H54 (cell line): ENCODE measurements around the gene MANF.

Experiments used
- DNase-seq: peaks from one replicate; pipeline ENCODE4 v3.0.0; 2011; ENCODE audit warnings: low spot score, mixed read lengths; ENCODE audit not compliant: insufficient read length
- FAIRE-seq: peaks from 3 replicates; lab custom pipeline; 2011; peaks lifted over from hg19 to GRCh38; lab: Jason Lieb, UNC
- POLR2A ChIP-seq: IDR thresholded peaks from 2 replicates; pipeline ENCODE4 v1.6.1; 2011; ENCODE audit warnings: low read depth, mild to moderate bottlenecking, low read length

MANF gene

DNA sequence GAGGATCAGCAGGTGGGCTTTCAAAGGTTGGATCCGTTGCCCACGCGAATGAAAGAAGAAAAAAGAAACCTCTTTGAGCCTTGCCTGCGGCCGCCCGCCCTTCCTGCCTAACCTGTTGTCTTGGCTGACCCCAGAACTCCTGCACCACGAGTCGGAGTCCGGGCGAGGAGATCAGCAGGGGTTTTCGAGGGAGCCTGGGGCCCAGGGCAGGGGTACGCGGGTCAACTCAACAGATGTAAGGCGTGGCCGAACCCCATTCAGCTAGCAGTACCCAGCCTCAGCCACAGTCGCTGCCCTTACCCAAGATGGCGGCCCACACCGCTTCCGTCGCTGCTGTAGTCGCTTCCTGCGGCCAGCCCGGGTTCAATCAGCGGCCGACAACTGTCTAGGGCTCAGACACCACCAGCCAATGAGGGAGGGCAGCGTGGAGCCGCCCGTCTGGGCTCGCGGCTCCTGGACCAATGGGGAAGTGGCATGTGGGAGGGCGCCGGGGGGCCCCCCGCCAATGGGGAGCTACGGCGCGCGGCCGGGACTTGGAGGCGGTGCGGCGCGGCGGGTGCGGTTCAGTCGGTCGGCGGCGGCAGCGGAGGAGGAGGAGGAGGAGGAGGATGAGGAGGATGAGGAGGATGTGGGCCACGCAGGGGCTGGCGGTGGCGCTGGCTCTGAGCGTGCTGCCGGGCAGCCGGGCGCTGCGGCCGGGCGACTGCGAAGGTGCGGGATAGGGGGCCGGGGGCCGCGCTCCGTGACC is at the start of gene MANF:
Gene MANF (plus strand): TSS at position 566 of the 748 bp plus-strand sequence. CDS start 52 bp downstream, at position 618.
- DNase-seq (peak; percentile 99), FAIRE-seq (peak; percentile 50)
- TF ChIP-seq POLR2A, result peak; percentile 99

DNA sequence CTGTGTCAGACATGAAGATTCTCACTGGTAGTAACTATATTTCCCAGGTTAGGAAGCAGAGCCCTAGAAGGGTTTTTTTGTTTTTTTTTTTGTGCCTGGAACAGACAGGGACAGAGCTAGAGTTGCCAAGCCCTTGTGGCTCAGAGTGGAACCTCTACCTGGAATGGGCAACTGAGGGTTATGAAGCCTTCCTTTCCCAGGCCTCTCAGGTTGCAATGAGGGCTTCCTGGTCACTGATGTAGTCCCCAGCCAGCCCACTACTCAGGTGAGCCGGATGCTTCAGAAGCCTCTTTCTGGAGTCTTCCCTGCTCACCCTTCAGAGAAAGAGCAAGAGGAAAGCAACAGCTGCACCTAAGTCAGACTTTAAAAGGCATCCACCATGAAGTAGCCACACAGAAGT is 48.8 kb upstream of the MANF start:
- no peak for TF ChIP-seq POLR2A
- DNase-seq (no peak), FAIRE-seq (no peak)

DNA sequence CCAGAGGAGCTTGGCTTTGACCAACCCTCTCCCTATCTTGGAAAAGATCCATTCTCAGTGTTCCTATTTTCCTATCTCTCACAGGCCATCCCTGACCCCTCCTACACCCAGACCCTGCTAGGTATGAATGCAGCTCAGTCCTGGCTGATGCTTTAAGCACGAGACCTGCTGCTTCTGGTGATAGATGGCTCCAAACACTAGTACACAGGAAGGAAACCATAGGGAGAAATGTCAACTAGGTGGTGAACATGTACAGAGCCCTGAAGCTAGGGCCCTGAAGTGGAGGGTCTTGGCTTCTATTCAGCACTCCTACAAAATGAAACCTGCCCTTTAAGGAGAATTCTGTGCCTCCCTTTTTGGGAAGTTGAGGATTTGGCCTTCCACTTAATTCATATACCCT is 47.4 kb upstream of the MANF start:
- TF ChIP-seq POLR2A, result no peak
- DNase-seq, result no peak
- no peak for FAIRE-seq

DNA sequence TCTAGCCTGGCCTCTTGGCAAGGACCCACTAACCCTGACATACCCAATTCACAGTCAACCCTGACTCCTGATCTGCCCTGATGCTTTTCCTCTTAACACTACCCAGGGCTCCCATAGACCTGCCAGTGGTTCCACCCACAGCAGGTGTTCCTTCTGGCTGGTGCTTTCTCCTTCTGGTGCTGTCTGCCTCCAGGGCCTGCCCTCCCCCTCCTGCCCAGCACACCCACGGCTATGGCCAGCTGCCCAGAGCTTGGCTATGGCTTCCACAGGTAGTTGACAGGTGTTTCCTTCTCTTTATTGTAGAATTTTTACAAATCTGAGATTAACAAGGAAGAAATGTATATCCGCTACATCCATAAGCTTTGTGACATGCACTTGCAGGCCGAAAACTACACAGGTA is 46.5 kb upstream of the MANF start:
- FAIRE-seq, result no peak
- no peak for DNase-seq
- TF ChIP-seq POLR2A, result no peak

DNA sequence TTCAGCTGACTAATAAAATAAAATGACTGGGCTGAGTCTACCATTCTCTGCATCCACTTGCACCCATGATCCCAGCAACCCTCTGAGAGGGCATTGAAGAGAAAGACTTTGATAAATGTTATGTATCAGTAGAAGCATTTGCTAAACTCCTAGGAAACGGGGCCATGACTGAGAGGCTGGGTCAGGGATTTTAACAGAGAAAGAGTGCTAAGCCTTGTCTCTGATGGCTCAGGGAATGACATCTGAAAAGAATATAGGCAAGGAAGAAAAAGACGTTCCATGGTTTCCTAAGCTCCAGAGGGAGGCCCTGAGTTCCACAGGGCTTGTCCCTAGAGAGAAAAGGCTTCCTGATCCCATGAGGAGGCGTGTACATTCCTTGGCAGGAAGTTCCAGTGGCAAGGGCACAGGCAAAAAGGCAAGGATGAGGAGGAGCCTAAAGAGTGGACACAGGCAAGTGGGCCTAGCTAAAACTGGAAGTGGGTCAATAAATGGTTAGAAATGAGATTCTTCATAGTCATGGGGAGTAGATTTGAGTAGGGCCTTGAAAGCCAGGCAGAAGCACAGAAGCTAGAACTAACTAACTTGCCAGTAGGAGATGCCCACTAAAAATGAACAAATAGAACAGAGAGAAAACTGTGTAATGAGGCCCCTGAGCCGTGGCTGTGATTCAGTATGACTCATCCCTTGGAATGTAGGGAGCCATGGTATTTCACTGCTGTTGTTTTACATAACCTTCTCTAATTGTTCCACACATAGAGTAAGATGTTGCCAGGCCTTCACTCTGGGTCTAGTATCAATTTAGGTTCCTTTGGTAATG is 44.9 kb upstream of the MANF start:
- FAIRE-seq (peak; percentile 74), DNase-seq (peak; percentile 65)
- TF ChIP-seq POLR2A, result peak; percentile 32; the same call in 1 of the 2 replicates

DNA sequence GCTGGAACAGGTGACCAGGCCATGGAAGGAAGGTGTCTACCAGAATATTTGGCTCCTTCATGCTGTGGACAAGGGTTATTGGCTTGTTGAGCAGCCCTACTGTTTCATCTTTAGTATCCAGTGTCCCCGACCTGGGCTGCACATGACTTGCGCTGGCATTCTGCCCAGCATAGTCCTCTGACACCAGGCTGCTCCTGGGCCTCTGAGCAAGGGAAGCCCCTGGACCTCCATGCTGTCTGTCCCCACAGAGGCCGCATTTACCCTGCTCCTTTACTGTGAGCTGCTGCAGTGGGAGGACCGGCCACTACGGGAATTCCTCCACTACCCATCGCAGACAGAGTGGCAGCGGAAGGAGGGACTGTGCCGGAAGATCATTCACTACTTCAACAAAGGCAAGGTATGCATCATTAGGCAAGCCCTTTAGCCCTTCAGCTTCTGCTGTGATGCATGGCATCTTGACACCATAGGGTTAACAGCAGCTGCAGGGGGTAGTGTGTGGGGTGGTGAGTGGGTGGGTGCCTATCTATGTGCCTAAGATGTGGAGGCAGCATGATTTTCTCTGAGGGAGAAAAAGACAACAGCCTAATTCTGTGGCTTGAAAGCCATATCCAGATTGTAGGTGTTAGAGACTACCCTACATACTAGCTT is 44.0 kb upstream of the MANF start:
- DNase-seq, result no peak
- no peak for TF ChIP-seq POLR2A
- FAIRE-seq, result no peak

DNA sequence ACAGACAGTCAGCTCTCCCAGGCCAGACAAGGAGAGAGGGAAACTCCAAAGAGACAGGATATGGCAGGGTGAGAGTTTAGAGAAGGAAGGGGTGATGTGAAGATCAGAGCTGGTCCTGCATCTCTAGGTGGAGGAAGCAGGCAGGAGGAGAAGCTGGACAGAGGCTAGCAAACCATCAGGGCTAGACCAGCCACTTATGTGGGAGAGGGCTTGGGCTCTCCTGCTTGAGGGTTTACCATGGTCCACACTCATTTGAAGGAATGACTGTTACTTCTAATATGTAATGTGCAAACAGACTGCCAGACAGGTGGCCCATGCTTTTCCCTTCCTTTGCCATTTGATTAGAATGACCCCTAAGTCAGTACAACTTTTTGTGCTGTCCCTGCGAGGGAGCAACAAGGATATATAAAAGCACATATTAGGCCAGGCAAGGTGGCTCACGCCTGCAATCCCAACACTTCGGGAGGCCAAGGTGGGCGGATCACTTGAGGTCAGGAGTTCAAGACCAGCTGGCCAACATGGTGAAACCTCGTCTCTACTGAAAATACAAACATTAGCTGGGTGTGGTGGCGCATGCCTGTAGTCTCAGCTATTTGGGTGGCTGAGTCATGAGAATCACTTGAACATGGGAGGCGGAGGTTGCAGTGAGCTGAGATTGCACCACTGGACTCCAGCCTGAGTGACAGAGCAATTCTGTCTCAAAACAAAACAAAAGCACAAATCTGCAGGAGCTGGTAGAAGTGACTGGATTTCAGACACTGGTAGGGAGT is 41.0 kb upstream of the MANF start:
- no peak for FAIRE-seq
- no peak for TF ChIP-seq POLR2A
- DNase-seq, result no peak

DNA sequence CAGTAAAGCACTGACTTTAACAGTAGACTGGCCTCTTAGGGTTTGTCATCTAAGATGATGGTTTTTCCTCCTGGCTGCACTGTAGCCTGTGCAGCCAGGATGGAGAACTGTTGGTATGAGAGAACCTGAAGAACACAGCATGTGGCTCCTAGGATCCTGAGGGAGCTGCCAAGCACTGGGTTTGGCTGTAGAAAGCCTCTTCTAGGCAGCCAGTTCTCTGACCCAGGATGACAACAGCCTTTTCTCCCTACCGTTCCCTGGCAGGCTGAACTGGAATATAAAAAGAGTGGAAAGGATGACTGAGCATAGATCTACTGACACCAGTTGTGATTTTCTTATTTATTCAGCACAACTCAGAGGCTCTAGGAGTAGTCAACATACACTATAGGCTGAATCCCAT is 34.3 kb upstream of the MANF start:
- TF ChIP-seq POLR2A, result no peak
- FAIRE-seq (no peak), DNase-seq (no peak)

DNA sequence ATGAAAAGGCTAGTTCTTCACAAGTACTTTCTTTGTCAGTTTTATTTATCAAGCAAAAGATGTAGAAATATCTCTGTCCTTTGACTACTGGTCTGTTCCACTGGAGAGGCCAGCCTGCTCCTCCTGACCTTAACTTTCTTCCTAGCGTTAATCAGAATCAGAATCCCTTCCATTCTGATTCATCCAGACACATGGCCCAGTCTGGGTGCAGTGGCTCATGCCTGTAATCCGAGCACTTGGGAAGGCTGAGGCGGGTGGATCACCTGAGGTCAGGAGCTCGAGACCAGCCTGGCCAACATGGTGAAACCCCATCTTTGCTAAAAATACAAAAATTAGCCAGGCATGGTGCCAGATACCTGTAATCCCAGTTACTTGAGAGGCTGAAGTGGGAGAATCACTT is 32.0 kb upstream of the MANF start:
- TF ChIP-seq POLR2A, result no peak
- no peak for DNase-seq
- FAIRE-seq, result no peak

DNA sequence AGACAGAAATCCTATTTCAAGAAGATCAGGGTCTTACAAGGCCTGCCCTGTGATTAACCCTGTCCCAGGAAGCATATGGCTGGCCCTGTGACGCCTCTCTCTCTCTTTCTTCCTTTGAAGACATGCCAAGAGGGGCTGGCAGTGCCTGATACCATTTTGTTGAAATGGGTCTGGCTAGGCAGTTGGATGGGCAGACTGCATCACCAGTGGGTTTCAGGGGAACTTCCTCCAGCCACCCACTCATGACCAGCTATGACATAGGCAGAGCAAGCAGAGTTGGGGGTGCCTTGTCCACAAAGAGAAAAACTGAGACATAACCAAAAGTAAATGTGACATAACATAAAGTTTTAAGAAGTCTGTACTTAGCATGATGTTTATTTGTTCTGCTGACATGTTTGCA is 31.4 kb upstream of the MANF start:
- no peak for TF ChIP-seq POLR2A
- FAIRE-seq, result no peak
- no peak for DNase-seq

DNA sequence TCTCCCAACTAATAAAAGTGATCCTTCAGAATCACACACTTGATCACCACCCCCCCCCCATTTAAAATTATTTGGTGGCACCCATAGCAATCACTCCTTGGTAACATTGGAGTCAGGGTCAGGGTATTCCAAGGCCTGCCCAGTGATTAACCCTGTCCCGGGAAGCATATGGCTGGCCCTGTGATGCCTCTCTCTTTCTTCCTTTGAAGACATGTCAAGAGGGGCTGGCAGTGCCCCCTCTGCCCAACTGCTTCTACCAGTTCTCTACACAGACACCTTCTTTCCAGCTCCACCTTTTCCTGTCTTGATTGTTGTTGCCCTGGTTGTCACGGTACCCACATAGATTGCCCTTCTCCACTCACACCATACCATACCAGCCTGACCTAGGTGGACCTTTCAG is 30.9 kb upstream of the MANF start:
- TF ChIP-seq POLR2A, result no peak
- DNase-seq (no peak), FAIRE-seq (no peak)

DNA sequence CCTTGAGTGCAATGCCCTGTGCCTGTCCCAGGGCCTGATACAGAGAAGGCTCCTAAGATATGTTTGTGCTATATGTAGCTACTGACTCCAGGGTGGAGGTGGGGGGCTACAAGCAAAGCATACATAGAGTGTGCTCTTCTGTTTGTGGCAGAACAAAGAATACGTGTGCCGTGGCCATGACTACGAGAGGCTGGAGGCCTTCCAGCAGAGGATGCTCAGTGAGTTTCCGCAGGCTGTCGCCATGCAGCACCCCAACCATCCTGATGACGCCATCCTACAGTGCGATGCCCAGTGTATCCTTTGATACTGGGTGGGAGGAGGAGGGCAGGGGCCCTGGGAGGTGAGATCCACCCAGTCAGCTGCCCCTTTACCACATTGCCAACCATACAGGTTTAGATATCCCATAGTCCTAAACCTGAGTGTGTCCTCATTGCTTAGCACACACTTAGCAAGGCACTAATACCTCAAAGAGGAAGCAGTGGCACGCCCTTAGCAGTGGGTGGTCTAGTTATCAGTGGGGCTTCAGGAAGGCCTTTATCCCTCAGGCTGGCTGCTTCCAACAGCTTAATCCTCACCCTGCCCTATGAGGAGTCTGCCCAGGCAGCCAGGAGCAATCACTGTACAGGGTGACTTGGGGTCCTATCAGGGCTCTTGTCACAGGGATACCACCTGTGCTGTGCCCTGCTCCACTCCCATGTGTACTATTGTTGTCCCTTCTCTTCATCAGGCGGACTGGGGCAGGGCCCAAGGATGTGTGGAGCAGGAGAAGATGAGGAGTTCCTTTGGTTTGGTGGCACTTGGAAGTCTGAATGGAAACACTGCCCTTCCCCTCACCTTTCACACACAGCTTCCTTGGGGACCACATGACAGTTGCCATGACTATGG is 30.1 kb upstream of the MANF start:
- FAIRE-seq (no peak), DNase-seq (no peak)
- TF ChIP-seq POLR2A, result no peak
